GM23338 (cell line): ENCODE results near the gene JAK2. TPM values are rescaled to one million over a fixed set of nuclear protein-coding genes. Genes with fewer than 3 reads are reported as not detected.
"Not testable (repeated sequence)": the region's sequence is repeated elsewhere in the genome, so short reads cannot be mapped to it uniquely, and the experiment has no call there.

Experiments
- ATAC-seq: fragments of 200-7000 bp; cut with Tn5 transposase; 3 replicates; pipeline ENCODE4 v1.9.1; 2020
- DNase-seq: peaks from one replicate; pipeline ENCODE4 v3.0.0-alpha.2; 2015; ENCODE audit warnings: low spot score
- H2AFZ ChIP-seq: fragments of 200-600 bp; sonication (generic); 2 replicates; pipeline ENCODE4 v1.8.0; 2016; ENCODE audit warnings: antibody characterized with exemption, mild to moderate bottlenecking, moderate library complexity
- H3F3A ChIP-seq: fragments of 200-600 bp; sonication (generic); replicated peaks from 2 replicates; pipeline ENCODE4 v1.8.0; 2017; ENCODE audit warnings: antibody characterized with exemption, mixed run types, low read depth
- H3K27ac ChIP-seq: fragments of 200-600 bp; sonication (generic); 2 replicates; pipeline ENCODE4 v1.6.1; 2016; ENCODE audit warnings: low read depth
- H3K27me3 ChIP-seq: fragments of 200-600 bp; sonication (generic); 2 replicates; pipeline ENCODE4 v1.8.0; 2016; ENCODE audit warnings: mild to moderate bottlenecking, mixed run types, moderate library complexity; ENCODE audit not compliant: insufficient read depth
- H3K36me3 ChIP-seq: fragments of 200-600 bp; sonication (generic); 2 replicates; pipeline ENCODE4 v1.8.0; 2016; ENCODE audit warnings: mild to moderate bottlenecking; ENCODE audit not compliant: insufficient read depth
- H3K4me1 ChIP-seq: fragments of 200-600 bp; sonication (generic); 2 replicates; pipeline ENCODE4 v1.8.0; 2016; ENCODE audit warnings: mild to moderate bottlenecking, moderate library complexity; ENCODE audit not compliant: insufficient read depth
- H3K4me2 ChIP-seq: fragments of 200-600 bp; sonication (generic); 2 replicates; pipeline ENCODE4 v1.7.1; 2017; ENCODE audit warnings: mixed run types
- H3K4me3 ChIP-seq: fragments of 200-600 bp; sonication (generic); 2 replicates; pipeline ENCODE4 v1.6.1; 2016; ENCODE audit warnings: mixed run types
- H3K79me2 ChIP-seq: fragments of 200-600 bp; sonication (generic); replicated peaks from 2 replicates; pipeline ENCODE4 v1.8.0; 2017; ENCODE audit warnings: mild to moderate bottlenecking; ENCODE audit not compliant: insufficient read depth
- H3K9me2 ChIP-seq: fragments of 200-600 bp; sonication (generic); 2 replicates; pipeline ENCODE4 v1.8.0; 2017; ENCODE audit not compliant: insufficient read depth
- H4K20me1 ChIP-seq: fragments of 200-600 bp; sonication (generic); replicated peaks from 2 replicates; pipeline ENCODE4 v1.8.0; 2017; ENCODE audit warnings: mild to moderate bottlenecking; ENCODE audit not compliant: insufficient read depth
- H3K27ac Mint-ChIP-seq: 2 replicates; pipeline ENCODE4 v1.8.0; 2020; ENCODE audit warnings: inconsistent platforms, mild to moderate bottlenecking, moderate library complexity, mixed read lengths
- H3K27me3 Mint-ChIP-seq: 3 replicates; pipeline ENCODE4 v1.8.0; 2022; ENCODE audit warnings: low read depth, mild to moderate bottlenecking, moderate library complexity, mixed read lengths, inconsistent platforms; ENCODE audit not compliant: insufficient read depth, poor library complexity
- H3K36me3 Mint-ChIP-seq: 3 replicates; pipeline ENCODE4 v1.8.0; 2021; ENCODE audit warnings: low read depth, mild to moderate bottlenecking, inconsistent platforms, moderate library complexity, mixed read lengths
- H3K4me1 Mint-ChIP-seq: 3 replicates; pipeline ENCODE4 v1.8.0; 2020; ENCODE audit warnings: mild to moderate bottlenecking, inconsistent platforms, mixed read lengths
- H3K4me3 Mint-ChIP-seq: 3 replicates; pipeline ENCODE4 v1.8.0; 2021; ENCODE audit warnings: moderate library complexity, mild to moderate bottlenecking, inconsistent platforms, mixed read lengths
- H3K9me3 Mint-ChIP-seq: 3 replicates; pipeline ENCODE4 v1.8.0; 2020; ENCODE audit warnings: moderate library complexity, mild to moderate bottlenecking, inconsistent platforms, mixed read lengths
- CREB1 ChIP-seq: fragments of 250-450 bp; sonication (Bioruptor Pico); IDR thresholded peaks from 2 replicates; pipeline ENCODE4 v1.5.0; 2020; ENCODE audit warnings: low read depth, mild to moderate bottlenecking, moderate library complexity
- ETS1 ChIP-seq: IDR thresholded peaks from 2 replicates; pipeline ENCODE4 v1.6.1; 2016; ENCODE audit warnings: antibody characterized with exemption
- EZH2phosphoT487 ChIP-seq: fragments of 200-600 bp; sonication (generic); IDR thresholded peaks from one replicate; pipeline ENCODE4 v1.8.1; 2018; ENCODE audit warnings: antibody characterized with exemption; ENCODE audit not compliant: unreplicated experiment
- JUNB ChIP-seq: IDR thresholded peaks from one replicate; pipeline ENCODE4 v1.6.1; 2016; ENCODE audit warnings: antibody characterized with exemption; ENCODE audit not compliant: unreplicated experiment
- POLR2AphosphoS5 ChIP-seq: IDR thresholded peaks from 2 replicates; pipeline ENCODE4 v1.6.1; 2016; ENCODE audit warnings: antibody characterized with exemption, low read depth
- ZNF114 ChIP-seq: fragments of 250-450 bp; sonication (Bioruptor Pico); IDR thresholded peaks from 2 replicates; pipeline ENCODE4 v1.5.0; 2020; ENCODE audit warnings: mild to moderate bottlenecking, moderate library complexity
- polyA plus RNA-seq: library from polyadenylated mRNA; unstranded; fragments of >200 nt; fragmentation: Nextera tagmentation; extraction: Ambion mirVana; gene quantifications from 2 replicates; pipeline ENCODE4 v1.2.1, GENCODE V29; 2016
- total RNA-seq: library from RNA; depleted of rRNA; stranded (reverse); fragments of >200 nt; shearing (Covaris generic); gene quantifications from 2 replicates; pipeline ENCODE4 v1.2.3, GENCODE V29; 2014
- TF ChIP-seq, protein P1 (sequence below): fragments of 250-450 bp; sonication (Bioruptor Pico); IDR thresholded peaks from 2 replicates; pipeline ENCODE4 v1.5.0; 2020; ENCODE audit warnings: mild to moderate bottlenecking, moderate library complexity

Gene JAK2
- total and polyA plus RNA-seq, 2 experiments from 2014 or later: 1.1 to 3.0 TPM

- H3K9me3 Mint-ChIP-seq: peaks cover 28% of the 10 kb centered on the region
- not testable (repeated sequence) for ATAC-seq, H3K36me3 ChIP-seq, H3K4me1 Mint-ChIP-seq, H3K4me3 Mint-ChIP-seq, H3K36me3 Mint-ChIP-seq, H3K27me3 Mint-ChIP-seq, H3F3A ChIP-seq, H2AFZ ChIP-seq, H3K4me1 ChIP-seq, H3K27ac ChIP-seq, H3K79me2 ChIP-seq, H3K9me2 ChIP-seq, H3K27me3 ChIP-seq, H3K4me3 ChIP-seq, H3K4me2 ChIP-seq, H4K20me1 ChIP-seq, DNase-seq, H3K27ac Mint-ChIP-seq
Observed at GRCh38 chr9:5101127-5101526, 116.1 kb downstream of the JAK2 start.

GRCh38 chr9:5106517-5106916, 121.4 kb downstream of the JAK2 start:
- H3K27me3 Mint-ChIP-seq, H3K4me3 Mint-ChIP-seq, H3K27ac ChIP-seq, H2AFZ ChIP-seq, H3K79me2 ChIP-seq, H4K20me1 ChIP-seq, H3K27ac Mint-ChIP-seq, H3K9me2 ChIP-seq, DNase-seq, H3K4me1 Mint-ChIP-seq, H3K4me2 ChIP-seq, H3K36me3 Mint-ChIP-seq, H3K27me3 ChIP-seq, ATAC-seq, H3K36me3 ChIP-seq, H3K4me1 ChIP-seq, H3F3A ChIP-seq, H3K4me3 ChIP-seq: not testable (repeated sequence)
- H3K9me3 Mint-ChIP-seq: peaks cover 20% of the 10 kb centered on the region

DNA sequence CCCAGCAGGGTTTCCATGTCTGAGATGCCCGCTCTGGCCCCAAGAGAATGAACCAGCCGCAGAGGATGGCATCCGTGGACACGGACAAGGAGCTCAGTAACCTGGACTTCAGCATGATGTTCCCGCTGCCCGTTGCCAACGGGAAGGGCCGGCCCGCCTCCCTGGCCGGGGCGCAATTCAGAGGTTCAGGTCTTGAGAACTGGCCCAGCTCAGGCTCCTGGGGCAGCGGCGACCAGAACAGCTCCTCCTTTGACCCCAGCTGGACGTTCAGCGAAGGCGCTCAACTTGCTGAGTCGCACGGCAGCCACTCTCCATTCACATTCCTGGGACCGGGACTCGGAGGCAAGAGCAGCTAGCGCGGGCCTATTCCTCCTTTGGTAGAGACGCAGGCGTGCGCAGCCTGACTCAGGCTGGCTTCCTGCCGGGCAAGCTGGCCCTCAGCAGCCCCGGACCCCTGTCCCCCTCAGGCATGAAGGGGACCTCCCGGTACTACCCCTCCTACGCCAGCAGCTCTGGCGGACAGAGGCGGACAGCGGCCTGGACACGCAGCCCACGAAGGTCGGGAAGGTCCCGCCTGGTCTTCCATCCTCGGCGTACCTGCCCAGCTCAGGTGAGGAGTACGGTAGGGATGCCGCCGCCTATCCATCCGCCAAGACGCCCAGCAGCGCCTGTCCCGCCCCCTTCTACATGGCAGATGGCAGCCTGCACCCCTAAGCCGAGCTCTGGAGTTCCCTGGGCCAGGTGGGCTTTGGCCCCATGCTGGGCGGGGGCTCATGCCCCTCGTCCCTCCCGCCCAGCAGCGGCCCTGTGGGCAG, 126.0 kb downstream of the JAK2 start:
- Histone ChIP-seq H3K4me1 (no peaks in the 10 kb centered on the region), H4K20me1 (no peaks in the 10 kb centered on the region), H3K36me3 (no peaks in the 10 kb centered on the region), H3K4me3 (no peak overlapping the region), H2AFZ (no peak overlapping the region), H3K79me2 (no peaks in the 10 kb centered on the region), H3K9me2 (no peaks in the 10 kb centered on the region), H3F3A (no peaks in the 10 kb centered on the region), H3K27ac (no peak overlapping the region), H3K27me3 (no peaks in the 10 kb centered on the region), H3K4me2 (no peak overlapping the region)
- no peak for DNase-seq
- Mint-ChIP-seq H3K27me3 (no peaks in the 10 kb centered on the region), H3K4me3 (no peak overlapping the region), H3K4me1 (no peaks in the 10 kb centered on the region), H3K36me3 (peaks cover 8% of the 10 kb centered on the region; the same call in 2 of the 3 replicates), H3K27ac (no peak overlapping the region), H3K9me3 (0 out of 3 replicates have a peak, but pooled peaks cover 4% of the 10 kb centered on the region)
- no peak for ATAC-seq
- TF ChIP-seq POLR2AphosphoS5 (no peak), ZNF114 (no peak), JUNB (no peak), EZH2phosphoT487 (no peak), CREB1 (CRISPR knock-in tag) (no peak), ETS1 (no peak)
- TF ChIP-seq, protein P1, sequence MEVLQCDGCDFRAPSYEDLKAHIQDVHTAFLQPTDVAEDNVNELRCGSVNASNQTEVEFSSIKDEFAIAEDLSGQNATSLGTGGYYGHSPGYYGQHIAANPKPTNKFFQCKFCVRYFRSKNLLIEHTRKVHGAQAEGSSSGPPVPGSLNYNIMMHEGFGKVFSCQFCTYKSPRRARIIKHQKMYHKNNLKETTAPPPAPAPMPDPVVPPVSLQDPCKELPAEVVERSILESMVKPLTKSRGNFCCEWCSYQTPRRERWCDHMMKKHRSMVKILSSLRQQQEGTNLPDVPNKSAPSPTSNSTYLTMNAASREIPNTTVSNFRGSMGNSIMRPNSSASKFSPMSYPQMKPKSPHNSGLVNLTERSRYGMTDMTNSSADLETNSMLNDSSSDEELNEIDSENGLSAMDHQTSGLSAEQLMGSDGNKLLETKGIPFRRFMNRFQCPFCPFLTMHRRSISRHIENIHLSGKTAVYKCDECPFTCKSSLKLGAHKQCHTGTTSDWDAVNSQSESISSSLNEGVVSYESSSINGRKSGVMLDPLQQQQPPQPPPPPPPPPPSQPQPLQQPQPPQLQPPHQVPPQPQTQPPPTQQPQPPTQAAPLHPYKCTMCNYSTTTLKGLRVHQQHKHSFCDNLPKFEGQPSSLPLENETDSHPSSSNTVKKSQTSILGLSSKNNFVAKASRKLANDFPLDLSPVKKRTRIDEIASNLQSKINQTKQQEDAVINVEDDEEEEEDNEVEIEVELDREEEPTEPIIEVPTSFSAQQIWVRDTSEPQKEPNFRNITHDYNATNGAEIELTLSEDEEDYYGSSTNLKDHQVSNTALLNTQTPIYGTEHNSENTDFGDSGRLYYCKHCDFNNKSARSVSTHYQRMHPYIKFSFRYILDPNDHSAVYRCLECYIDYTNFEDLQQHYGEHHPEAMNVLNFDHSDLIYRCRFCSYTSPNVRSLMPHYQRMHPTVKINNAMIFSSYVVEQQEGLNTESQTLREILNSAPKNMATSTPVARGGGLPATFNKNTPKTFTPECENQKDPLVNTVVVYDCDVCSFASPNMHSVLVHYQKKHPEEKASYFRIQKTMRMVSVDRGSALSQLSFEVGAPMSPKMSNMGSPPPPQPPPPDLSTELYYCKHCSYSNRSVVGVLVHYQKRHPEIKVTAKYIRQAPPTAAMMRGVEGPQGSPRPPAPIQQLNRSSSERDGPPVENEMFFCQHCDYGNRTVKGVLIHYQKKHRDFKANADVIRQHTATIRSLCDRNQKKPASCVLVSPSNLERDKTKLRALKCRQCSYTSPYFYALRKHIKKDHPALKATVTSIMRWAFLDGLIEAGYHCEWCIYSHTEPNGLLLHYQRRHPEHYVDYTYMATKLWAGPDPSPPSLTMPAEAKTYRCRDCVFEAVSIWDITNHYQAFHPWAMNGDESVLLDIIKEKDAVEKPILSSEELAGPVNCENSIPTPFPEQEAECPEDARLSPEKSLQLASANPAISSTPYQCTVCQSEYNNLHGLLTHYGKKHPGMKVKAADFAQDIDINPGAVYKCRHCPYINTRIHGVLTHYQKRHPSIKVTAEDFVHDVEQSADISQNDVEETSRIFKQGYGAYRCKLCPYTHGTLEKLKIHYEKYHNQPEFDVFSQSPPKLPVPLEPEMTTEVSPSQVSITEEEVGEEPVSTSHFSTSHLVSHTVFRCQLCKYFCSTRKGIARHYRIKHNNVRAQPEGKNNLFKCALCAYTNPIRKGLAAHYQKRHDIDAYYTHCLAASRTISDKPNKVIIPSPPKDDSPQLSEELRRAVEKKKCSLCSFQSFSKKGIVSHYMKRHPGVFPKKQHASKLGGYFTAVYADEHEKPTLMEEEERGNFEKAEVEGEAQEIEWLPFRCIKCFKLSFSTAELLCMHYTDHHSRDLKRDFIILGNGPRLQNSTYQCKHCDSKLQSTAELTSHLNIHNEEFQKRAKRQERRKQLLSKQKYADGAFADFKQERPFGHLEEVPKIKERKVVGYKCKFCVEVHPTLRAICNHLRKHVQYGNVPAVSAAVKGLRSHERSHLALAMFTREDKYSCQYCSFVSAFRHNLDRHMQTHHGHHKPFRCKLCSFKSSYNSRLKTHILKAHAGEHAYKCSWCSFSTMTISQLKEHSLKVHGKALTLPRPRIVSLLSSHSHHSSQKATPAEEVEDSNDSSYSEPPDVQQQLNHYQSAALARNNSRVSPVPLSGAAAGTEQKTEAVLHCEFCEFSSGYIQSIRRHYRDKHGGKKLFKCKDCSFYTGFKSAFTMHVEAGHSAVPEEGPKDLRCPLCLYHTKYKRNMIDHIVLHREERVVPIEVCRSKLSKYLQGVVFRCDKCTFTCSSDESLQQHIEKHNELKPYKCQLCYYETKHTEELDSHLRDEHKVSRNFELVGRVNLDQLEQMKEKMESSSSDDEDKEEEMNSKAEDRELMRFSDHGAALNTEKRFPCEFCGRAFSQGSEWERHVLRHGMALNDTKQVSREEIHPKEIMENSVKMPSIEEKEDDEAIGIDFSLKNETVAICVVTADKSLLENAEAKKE (CRISPR knock-in tag): no peak
